HG02852 (cell line): ENCODE measurements around the gene TFCP2.
"Not testable (repeated sequence)": the region's sequence is repeated elsewhere in the genome, so short reads cannot be mapped to it uniquely, and the experiment has no call there.

Experiments
- ATAC-seq: cut with Tn5 transposase; IDR thresholded peaks from one replicate; pipeline ENCODE4 v1.9.1; 2021; ENCODE audit warnings: mild to moderate bottlenecking, moderate library complexity; ENCODE audit not compliant: unreplicated experiment

Gene TFCP2

GRCh38 chr12:51085757-51086156 lies 87.2 kb downstream of the TFCP2 start:
- no peak for ATAC-seq

GRCh38 chr12:51083126-51083833 lies 89.7 kb downstream of the TFCP2 start, which contains the start of gene CSRNP2:
Gene CSRNP2 (minus strand): TSS chr12:51083596. CDS start chr12:51076561, 7,035 bp downstream.
- peak; percentile 97 for ATAC-seq

- ATAC-seq = peak; percentile 6
These were observed 90.3 kb downstream of the TFCP2 start for GRCh38 chr12:51082561-51083125.

GRCh38 chr12:51081421-51081820 lies 91.5 kb downstream of the TFCP2 start:
- no peak for ATAC-seq

GRCh38 chr12:51080136-51080535 lies 92.8 kb downstream of the TFCP2 start:
- no peak for ATAC-seq

GRCh38 chr12:51078866-51079265 lies 94.1 kb downstream of the TFCP2 start:
- ATAC-seq = not testable (repeated sequence)

- not testable (repeated sequence) for ATAC-seq
These were observed 94.6 kb downstream of the TFCP2 start for GRCh38 chr12:51078346-51078745.

- no peak for ATAC-seq
These were observed 95.0 kb downstream of the TFCP2 start for GRCh38 chr12:51077930-51078329.

GRCh38 chr12:51076236-51076930 lies 96.6 kb downstream of the TFCP2 start:
- no peak for ATAC-seq

GRCh38 chr12:51075390-51075789 lies 97.5 kb downstream of the TFCP2 start:
- ATAC-seq = no peak

- ATAC-seq = no peak
These were observed 101.3 kb downstream of the TFCP2 start for GRCh38 chr12:51071663-51072062.

GRCh38 chr12:51070004-51070403 lies 102.9 kb downstream of the TFCP2 start:
- ATAC-seq = no peak

GRCh38 chr12:51067771-51068170 lies 105.2 kb downstream of the TFCP2 start:
- ATAC-seq = no peak

GRCh38 chr12:51067229-51067628 lies 105.7 kb downstream of the TFCP2 start:
- no peak for ATAC-seq

GRCh38 chr12:51065530-51065929 lies 107.4 kb downstream of the TFCP2 start:
- ATAC-seq = no peak

- ATAC-seq = no peak
These were observed 110.1 kb downstream of the TFCP2 start for GRCh38 chr12:51062631-51063397.

- ATAC-seq = no peak
These were observed 113.8 kb downstream of the TFCP2 start for GRCh38 chr12:51059086-51059485.

GRCh38 chr12:51056242-51056641 lies 116.7 kb downstream of the TFCP2 start:
- no peak for ATAC-seq

GRCh38 chr12:51055060-51055459 lies 117.9 kb downstream of the TFCP2 start:
- no peak for ATAC-seq

GRCh38 chr12:51051787-51052186 lies 121.1 kb downstream of the TFCP2 start:
- no peak for ATAC-seq

GRCh38 chr12:51049525-51049924 lies 123.4 kb downstream of the TFCP2 start:
- ATAC-seq = no peak
